Stimulated activated effector memory CD8-positive, alpha-beta T cell treated with anti-CD3 and anti-CD28 coated beads, Interleukin-12 subunit alpha, Interleukin-12 subunit beta, amount 100 ng/mL, for 72 hours (primary cell): ENCODE data around the gene NFE2.

Source experiments
- ATAC-seq: fragments of 150-1000 bp; cut with Tn5 transposase; 2 replicates; pipeline ENCODE4 v1.10.0; 2021
- DNase-seq, 2 donors: peaks; one replicate each; pipeline ENCODE4 v3.0.0; 2021 to 2022; ENCODE audit warnings: low spot score in 2 of 2
- H3K27ac Mint-ChIP-seq: one replicate; pipeline ENCODE4 v1.8.0; 2022; ENCODE audit warnings: mild to moderate bottlenecking, mixed read lengths
- H3K36me3 Mint-ChIP-seq: one replicate; pipeline ENCODE4 v1.8.0; 2022; ENCODE audit warnings: mild to moderate bottlenecking, mixed read lengths
- H3K4me1 Mint-ChIP-seq: one replicate; pipeline ENCODE4 v1.8.0; 2022; ENCODE audit warnings: mixed read lengths
- H3K4me3 Mint-ChIP-seq: one replicate; pipeline ENCODE4 v1.8.0; 2022; ENCODE audit warnings: mild to moderate bottlenecking, mixed read lengths
- H3K9me3 Mint-ChIP-seq: one replicate; pipeline ENCODE4 v1.8.0; 2022; ENCODE audit warnings: mixed read lengths

Gene NFE2

DNA sequence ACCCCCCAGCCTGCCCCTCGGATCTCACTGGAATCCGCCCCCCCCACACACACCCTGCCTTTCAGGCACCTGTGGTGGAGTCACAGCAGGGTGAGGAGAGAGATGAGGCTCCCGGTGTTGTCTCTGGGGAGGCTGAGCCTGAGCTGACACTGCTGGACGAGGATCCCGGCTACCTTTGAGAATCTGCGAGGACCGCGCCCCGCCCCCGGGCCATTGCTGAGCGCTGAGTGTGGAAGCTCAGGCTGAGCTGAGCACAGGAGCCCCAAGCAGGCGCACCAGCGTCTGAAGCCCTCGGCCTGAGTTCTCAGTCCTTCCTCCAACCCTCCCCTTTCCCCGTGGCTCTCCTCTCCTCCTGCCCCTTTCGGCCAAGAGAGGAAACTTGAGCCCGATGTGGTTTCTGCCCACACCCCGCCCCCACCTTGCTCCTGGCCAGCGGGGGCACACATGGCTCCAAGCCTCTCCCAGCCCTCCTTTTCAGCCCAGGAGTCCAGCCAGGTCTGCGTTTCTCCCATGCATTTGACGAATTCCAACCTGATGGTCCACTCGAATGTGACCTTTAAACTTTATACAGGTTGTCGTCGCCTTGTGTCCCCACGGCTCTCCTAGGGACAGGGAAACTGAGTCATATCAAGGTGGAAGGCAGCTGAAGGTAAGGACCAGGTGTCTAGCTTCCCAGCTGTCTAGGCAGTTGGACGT is at the start of gene NFE2:
TSS of gene NFE2 (minus strand) at position 284 of the 696 bp plus-strand sequence. CDS start 5,767 bp downstream, outside the sequence.
- peak; percentile 74 for ATAC-seq
- H3K4me1 Mint-ChIP-seq, result peaks cover 54% of the 10 kb centered on the region
- no peaks in the 10 kb centered on the region for H3K36me3 Mint-ChIP-seq
- H3K9me3 Mint-ChIP-seq, result no peaks in the 10 kb centered on the region
- no peak within 1 kb of the TSS for H3K27ac Mint-ChIP-seq
- DNase-seq, result no peak
- H3K4me3 Mint-ChIP-seq, result peak within 1 kb of the TSS; percentile 45

DNA sequence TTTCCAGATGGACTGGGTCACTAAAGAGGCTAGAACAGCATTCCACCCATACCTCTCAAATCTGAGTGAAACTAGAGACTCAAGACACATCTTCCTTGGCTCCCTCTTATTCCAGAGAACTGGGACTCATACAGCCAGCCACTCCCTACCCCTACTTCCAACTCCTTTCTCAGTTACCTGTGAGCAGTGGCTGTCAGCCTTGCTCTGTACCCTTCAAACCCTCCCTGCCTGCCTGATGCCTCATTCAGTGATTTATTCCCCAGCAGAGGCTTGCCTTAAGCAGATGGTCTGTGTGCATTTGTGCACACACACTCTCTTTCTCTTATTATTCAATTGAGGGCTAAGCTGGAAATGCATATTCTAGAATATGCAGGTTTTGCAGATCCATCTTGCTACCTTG is 48.9 kb upstream of the NFE2 start:
- H3K36me3 Mint-ChIP-seq, result peaks cover 73% of the 10 kb centered on the region
- H3K4me1 Mint-ChIP-seq, result peaks cover 10% of the 10 kb centered on the region
- H3K27ac Mint-ChIP-seq, result peak overlapping the region; percentile 29
- H3K4me3 Mint-ChIP-seq, result no peak overlapping the region
- no peaks in the 10 kb centered on the region for H3K9me3 Mint-ChIP-seq
- no peak for DNase-seq
- ATAC-seq, result no peak

DNA sequence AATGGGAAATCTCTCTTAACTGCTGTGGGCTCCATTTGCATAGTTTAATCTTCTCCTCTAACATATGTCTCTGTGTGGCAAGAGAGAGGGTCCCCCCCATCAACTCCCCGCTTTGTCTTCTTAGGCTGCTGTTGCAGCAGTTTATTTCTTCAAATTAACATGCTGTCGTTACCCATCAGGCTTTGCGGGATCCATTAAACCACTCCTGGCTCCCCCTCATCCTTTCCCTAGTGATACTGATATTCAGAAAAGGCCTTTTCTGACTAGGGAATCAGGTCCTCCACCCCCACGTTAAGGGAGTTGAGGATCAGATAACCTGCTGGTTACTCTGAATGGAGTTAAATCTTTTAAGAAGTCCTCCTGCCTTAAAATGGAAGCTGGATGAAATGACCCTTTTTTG is 48.2 kb upstream of the NFE2 start:
- DNase-seq (no peak), ATAC-seq (no peak)
- Mint-ChIP-seq H3K9me3 (no peaks in the 10 kb centered on the region), H3K36me3 (peaks cover 79% of the 10 kb centered on the region), H3K4me3 (no peak overlapping the region), H3K4me1 (peaks cover 10% of the 10 kb centered on the region), H3K27ac (peak overlapping the region; percentile 29)

DNA sequence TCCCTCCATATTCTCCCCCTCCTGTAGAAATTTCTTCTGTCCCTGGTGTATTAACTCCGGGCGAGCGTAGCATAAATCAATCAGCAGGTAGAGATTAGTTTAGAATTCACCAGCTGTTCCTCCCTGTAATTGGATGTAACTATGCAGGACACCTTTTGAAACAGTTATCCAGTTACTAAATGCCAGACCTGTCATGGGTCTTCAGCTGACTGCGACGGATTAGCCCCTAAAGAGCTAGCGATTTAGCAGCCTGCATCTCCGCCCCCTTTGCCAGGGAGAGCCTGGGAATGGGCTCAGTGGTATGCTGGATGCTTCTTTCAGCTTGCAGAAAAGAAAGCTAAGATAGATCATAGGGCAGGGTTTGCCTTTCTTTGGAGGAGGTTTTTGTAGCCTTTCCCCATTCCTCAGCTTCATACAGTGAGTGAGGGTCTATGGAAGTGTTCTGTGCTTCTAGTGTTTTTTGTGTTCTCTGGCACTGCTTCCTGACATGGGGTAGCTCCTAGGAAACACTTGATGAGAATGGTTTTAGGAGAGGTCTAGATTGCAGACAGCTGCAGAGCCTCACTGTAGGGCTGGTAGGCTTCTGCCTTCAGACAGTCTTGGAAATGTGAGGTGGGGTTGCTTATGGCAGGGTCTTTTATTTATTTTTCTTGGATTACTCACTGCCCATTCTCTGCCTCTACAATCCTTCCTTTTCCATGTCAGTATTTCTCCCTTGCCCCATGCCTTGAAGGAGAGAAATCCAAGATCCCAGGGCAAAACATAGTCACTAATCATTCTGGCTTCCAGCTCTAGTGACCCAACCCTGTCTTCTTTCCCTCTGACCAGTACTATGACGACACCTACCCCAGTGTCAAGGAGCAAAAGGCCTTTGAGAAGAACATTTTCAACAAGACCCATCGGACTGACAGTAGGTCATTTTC is 40.8 kb upstream of the NFE2 start:
- peaks cover 66% of the 10 kb centered on the region for H3K36me3 Mint-ChIP-seq
- no peaks in the 10 kb centered on the region for H3K9me3 Mint-ChIP-seq

DNA sequence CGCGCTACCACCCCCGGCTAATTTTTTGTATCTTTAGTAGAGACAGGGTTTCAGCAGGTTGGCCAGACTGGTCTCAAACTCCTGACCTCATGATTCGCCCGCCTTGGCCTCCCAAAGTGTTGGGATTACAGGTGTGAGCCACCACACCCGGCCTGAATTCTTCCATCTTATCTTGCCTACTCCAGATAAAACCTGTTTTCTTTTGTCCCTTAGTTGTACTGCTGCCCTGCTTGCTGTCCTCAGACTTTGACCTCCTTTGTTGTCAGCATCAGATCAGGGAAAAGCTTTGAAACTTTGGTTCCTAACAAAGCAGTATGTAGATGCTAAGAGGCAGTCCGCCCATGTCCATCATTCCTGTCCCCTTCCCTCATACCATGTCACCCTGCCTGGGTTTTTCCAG is 40.0 kb upstream of the NFE2 start:
- Mint-ChIP-seq H3K9me3 (no peaks in the 10 kb centered on the region), H3K4me3 (no peak overlapping the region), H3K4me1 (peaks cover 13% of the 10 kb centered on the region), H3K36me3 (peaks cover 62% of the 10 kb centered on the region), H3K27ac (peak overlapping the region; percentile 50)
- no peak for DNase-seq
- no peak for ATAC-seq

More for the DNA sequence above, 40.8 kb upstream of the NFE2 start:
- DNase-seq, result no peak
- Mint-ChIP-seq H3K4me1 (peaks cover 9% of the 10 kb centered on the region), H3K27ac (peak overlapping the region; percentile 50), H3K4me3 (no peak overlapping the region)
- no peak for ATAC-seq

DNA sequence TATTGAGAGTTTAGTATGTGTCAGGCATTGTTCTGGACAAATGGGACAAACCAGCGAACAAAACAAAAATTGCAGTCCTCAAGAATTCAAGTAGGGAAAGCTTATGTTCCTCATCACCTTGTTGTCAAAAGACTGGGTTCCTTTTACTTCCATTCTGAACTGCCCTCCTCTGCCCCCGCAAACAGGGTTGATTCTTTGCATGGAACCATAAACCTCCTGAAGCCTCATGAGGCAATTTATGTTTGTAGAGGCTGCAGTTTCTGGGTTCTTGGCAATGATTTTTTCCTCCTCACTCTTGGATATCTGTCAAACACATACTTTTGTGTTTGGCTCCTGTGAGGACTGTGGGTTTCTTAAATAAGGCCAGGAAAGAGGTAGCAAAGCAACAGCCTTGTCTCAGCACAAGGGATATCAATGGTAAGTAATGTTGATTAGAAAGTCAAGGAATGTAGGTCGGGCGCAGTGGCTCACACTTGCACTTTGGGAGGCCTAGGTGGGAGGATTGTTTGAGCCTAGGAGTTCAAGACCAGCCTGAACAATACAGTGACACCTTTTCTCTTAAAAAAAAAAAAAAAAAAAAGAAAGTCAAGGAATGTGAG is 38.0 kb upstream of the NFE2 start:
- no peaks in the 10 kb centered on the region for H3K9me3 Mint-ChIP-seq
- H3K4me3 Mint-ChIP-seq, result no peak overlapping the region
- peaks cover 54% of the 10 kb centered on the region for H3K36me3 Mint-ChIP-seq
- ATAC-seq (no peak), DNase-seq (no peak)
- H3K4me1 Mint-ChIP-seq, result peaks cover 16% of the 10 kb centered on the region
- H3K27ac Mint-ChIP-seq, result no peak overlapping the region

DNA sequence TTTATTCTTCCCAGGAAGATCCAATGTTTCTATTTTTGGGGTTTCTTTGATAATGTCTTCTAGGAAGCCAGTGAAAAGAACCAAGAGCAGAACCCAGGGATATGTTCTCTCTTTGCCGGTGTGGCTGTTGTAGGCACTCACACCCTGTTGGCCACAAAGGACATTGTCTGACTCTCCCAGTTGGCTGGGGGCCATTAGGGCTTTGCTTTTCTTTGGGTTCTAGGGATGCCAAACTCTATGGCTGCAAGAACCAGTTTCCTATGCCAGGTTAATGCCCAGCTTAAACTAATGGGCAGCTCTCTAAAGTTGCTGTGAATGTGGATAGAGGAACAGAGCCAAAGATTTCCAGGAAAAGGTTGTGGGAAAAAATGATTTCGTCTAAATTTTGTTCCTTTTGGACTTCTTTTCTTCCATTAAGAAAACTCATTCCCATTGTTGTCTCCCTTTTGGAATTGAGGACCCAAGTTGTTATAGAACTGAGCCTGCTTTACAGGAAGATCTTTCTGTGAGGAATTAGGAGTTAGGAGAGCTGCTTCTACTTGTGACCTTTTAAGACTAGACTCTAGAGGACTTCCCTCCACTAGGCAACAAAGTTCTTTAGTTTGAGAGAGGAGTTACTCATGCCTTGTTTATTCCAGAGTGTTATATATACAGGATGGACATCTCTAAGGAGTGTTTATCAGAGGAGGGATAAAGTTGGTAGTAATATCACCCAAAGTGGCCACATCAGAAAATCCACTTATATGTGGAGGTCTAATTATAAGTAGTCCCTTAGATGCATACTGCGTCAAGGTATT is 37.2 kb upstream of the NFE2 start:
- peaks cover 46% of the 10 kb centered on the region for H3K36me3 Mint-ChIP-seq
- peak overlapping the region; percentile 32 for H3K27ac Mint-ChIP-seq
- ATAC-seq (no peak), DNase-seq (no peak)
- H3K4me3 Mint-ChIP-seq, result no peak overlapping the region
- H3K4me1 Mint-ChIP-seq, result peaks cover 21% of the 10 kb centered on the region
- no peaks in the 10 kb centered on the region for H3K9me3 Mint-ChIP-seq

DNA sequence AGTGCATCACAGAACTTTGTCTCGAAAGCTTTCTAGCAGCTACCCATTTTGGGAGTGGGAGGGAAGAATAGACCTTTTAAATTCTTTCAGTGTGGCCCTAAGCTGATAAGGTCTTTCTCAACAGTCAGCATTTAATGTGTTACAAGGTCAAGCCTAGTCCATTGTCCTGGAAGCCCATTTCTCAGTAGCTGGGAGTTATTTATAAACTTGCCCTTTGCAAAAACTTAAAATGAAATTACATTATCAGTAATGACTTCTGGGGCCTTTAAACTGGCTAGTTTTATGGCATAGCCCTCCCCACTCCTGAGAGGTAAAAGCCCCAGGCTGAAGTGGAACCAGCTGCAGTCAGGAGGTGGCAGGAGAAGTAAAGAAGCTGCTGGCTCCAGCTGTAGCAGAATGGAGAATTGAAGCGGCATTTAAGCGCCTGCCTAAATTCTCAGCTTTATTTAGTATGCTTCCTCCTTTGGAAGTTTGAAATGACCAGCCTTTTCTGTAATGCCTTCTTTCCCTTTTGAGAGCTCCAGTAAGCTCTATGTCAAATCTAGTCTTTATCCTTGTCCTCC is 36.5 kb upstream of the NFE2 start:
- Mint-ChIP-seq H3K4me1 (peaks cover 21% of the 10 kb centered on the region), H3K9me3 (no peaks in the 10 kb centered on the region), H3K36me3 (peaks cover 39% of the 10 kb centered on the region), H3K27ac (peak overlapping the region; percentile 32), H3K4me3 (no peak overlapping the region)
- no peak for DNase-seq
- ATAC-seq, result no peak

DNA sequence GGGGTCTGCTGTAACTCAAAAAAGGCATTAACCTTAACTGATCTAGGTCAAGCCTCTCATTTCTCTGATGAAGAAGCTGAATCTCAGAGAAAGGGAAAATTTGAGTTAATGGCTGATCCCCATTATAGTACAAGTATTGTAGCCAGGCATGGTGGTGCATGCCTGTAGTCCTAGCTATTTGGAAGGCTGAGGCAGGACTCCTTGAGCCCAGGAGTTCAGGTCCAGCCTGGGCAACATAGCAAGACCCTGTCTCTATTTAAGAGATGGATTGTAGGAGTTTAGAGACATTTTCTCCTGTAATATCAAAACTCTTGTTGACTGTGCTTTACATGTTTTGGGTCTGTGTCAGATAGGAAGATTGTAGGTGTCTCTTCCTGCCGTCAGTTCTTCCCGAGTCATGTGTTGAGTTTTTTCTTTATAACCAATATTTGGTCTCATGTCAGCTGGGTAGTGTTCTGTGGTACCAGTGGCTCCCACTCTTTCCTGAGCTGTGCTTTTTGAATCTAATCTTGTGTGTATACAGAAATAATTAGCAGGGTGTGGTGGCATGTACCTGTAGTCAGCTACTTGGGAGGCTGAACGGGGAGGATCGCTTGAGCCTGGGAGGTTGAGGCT is 32.7 kb upstream of the NFE2 start:
- peak; percentile 55 for ATAC-seq
- Mint-ChIP-seq H3K4me3 (no peak overlapping the region), H3K36me3 (peaks cover 35% of the 10 kb centered on the region), H3K27ac (no peak overlapping the region), H3K9me3 (no peaks in the 10 kb centered on the region), H3K4me1 (peaks cover 49% of the 10 kb centered on the region)
- DNase-seq, result no peak

DNA sequence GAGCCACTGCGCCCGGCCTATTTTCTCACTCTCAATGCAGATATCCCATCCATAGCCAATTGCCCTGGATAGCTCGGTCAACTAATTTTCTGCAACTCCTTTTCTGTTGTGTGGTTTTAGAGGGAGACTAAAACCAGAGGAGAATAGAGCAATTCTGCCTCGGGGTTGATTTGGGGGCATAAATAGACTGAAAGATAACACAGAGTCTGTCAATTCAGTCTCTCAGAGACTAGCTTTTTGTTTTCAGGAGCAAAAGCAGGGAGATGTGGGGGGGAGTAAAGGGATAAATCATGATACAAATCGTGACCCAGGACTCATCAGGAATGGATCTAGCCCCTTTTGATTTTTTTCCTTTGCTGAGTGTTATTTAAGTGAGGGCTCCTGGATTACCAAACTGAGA is 30.6 kb upstream of the NFE2 start:
- ATAC-seq (no peak), DNase-seq (no peak)
- Mint-ChIP-seq H3K9me3 (no peaks in the 10 kb centered on the region), H3K4me1 (peaks cover 54% of the 10 kb centered on the region), H3K4me3 (no peak overlapping the region), H3K36me3 (peaks cover 35% of the 10 kb centered on the region), H3K27ac (peak overlapping the region; percentile 74)

DNA sequence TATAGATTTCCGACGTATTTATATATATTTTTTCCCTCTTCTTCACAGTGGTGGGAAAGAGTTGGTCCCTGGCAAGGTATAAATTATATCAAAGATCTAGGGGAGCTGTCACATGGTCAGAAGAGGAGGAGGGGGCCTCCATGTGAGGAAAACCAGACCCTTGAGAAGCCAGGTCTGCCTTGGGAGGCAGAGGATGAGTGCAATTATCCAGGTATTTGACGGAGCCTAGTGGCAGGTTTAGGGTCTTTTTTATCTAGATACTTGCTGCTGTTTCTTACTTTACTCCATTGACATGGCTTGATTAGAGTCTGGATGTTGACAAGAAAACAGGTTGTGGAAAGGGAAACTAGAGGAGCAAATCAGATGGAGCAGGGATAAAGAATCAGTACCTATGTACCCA is 29.6 kb upstream of the NFE2 start:
- peak overlapping the region; percentile 74 for H3K27ac Mint-ChIP-seq
- peaks cover 32% of the 10 kb centered on the region for H3K36me3 Mint-ChIP-seq
- no peak overlapping the region for H3K4me3 Mint-ChIP-seq
- DNase-seq (no peak), ATAC-seq (no peak)
- peaks cover 48% of the 10 kb centered on the region for H3K4me1 Mint-ChIP-seq
- no peaks in the 10 kb centered on the region for H3K9me3 Mint-ChIP-seq

DNA sequence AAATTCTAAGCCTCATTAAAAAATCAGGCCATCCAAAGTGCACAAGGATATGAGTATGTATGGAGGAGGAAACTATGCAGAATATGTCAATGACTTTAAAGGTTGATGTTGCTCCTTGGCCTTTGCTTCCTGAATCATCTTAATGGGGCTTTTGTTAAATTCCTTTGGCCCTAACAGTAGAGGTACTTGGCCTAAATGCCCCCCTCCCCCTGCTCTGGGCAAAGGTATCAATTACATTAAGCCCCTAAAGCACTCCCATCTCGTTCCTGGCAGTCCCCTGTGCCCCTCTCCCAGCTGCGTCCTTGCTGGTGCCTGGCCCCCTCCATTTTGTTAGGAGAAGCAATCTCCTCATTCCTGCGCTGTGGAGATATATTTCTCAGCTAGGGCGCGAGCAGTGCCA is 28.9 kb upstream of the NFE2 start:
- Mint-ChIP-seq H3K27ac (peak overlapping the region; percentile 74), H3K4me3 (no peak overlapping the region), H3K4me1 (peaks cover 54% of the 10 kb centered on the region), H3K9me3 (no peaks in the 10 kb centered on the region), H3K36me3 (peaks cover 36% of the 10 kb centered on the region)
- no peak for DNase-seq
- ATAC-seq, result no peak

DNA sequence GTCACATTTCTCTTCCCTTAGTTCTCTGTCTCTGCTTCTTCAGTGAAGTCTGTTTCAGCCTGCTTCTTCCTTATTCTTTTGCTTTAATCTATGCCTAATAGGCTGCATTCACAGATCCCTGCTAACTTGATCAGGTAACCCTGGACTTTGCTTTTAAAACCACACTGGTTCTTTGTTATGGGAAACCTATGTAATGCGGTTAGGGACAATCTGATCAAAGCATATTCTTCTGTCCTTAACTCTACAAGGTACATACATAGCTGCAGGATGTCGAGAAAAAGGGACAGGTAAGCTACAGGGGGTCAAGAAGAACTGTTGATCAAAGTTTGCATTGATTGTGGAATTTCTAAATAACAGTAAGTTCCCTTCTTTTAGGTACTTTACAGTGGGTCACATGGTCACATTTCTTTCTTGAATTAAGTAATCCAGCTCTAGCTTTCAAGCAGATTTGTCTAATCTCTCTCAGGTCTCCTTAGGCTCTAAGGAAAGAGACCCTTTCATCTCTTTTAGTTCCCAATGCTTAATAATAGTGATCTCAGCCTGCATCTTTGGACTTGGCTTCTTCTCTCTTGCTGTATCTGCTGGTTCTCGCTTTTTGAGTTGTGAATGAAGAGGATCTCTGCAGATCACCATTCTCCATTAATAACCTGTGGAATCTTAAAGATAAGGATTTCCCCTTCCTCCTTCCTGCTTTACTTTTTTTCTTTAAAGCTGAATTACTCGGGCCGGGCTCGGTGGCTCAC is 28.0 kb upstream of the NFE2 start:
- H3K27ac Mint-ChIP-seq, result peak overlapping the region; percentile 33
- no peaks in the 10 kb centered on the region for H3K9me3 Mint-ChIP-seq
- peaks cover 32% of the 10 kb centered on the region for H3K36me3 Mint-ChIP-seq
- H3K4me1 Mint-ChIP-seq, result peaks cover 59% of the 10 kb centered on the region
- no peak for DNase-seq
- ATAC-seq, result no peak
- H3K4me3 Mint-ChIP-seq, result no peak overlapping the region
